ENCODE measurements around the gene GAL3ST2.
"Not testable (repeated sequence)": the region's sequence is repeated elsewhere in the genome, so short reads cannot be mapped to it uniquely, and the experiment has no call there.

The GAL3ST2 gene

DNA sequence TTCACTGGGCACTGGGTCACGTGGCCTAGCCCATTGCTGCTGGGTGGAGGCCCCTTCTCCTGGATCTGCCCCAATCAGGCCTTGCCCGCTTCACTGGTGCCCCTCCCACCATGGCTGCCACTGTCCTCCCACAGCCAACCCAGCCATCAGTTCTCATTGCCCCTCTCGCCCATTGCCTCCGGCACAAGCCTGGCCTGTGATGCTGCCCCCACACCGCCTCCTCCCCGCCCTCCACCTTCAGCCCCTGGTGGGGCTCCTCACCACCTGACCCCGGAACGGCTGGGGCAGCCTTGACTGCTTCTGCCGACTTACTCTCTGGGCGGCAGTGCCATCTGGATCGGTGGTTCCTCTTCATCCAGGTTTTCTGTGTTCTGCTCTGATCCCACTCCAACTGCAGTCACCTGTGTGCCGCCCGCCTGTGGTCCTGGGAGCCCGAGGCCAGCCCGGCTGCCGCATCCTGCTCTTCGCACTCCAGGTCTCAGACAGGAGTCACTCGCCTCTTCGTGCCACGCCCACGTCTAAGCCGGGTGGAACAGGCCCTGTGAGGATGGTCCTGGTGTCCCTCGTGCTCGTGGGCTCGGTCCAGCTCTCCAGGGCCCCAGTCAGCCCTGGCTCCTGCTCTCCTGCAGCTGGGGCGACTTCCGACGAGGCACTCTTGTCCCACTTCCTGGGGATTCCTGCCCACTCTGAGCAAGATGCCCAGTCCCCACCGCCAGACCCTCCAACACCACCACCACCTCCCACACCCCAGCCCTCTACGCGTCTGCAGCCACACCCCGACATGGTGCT is 28.0 kb upstream of the GAL3ST2 start:
- no peak for DNase-seq

DNA sequence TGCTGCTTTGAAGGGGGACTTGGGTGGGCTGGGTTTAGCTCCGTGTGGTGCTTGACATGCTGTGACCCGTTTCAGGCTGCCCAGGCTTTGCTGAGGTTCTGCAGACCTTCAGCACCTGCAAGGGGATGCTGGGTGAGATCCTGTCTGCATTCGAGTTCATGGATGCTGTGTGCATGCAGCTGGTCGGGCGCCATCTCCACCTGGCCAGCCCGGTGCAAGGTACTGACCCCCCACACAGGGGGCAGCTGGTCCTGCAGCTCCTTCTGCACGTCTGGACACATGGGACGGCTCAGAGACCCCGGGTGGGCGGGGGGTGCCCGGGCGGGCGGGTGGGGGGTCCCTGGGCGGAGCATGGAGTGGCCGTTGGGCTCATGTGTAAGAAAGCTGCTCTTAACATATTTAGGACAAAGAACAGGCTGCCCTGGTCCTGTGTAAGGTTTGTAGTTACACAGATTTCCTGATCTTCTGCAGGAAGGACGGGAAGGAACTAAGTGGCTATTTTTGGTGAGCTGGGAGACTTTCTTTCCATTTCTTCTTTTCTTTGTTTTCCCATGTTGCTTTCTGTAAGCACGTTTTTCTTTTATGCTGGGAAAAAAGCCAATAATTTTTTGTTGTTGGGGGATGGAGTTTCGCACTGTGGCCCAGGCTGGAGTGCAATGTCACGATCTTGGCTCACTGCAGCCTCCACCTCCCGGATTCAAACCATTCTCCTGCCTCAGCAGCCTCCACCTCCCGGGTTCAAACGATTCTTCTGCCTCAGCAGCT is 26.4 kb upstream of the GAL3ST2 start:
- no peak for DNase-seq

DNA sequence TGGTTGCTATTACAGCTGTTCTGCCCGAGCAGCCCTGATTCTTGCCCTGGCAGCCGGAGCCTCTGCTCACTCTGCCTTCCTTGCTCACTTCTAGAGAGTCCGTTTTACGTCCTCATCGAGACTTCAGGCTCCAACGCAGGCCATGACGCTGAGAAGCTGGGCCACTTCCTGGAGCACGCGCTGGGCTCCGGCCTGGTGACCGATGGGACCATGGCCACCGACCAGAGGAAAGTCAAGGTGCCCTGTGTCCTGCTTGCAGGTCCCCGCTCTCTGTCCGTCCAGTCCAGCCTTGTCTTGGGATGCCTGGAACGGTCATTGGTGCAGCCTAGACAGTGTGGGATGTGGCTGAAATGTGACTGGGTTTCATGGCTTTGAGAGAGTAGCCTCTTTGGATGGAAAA is 25.5 kb upstream of the GAL3ST2 start:
- DNase-seq = no peak

DNA sequence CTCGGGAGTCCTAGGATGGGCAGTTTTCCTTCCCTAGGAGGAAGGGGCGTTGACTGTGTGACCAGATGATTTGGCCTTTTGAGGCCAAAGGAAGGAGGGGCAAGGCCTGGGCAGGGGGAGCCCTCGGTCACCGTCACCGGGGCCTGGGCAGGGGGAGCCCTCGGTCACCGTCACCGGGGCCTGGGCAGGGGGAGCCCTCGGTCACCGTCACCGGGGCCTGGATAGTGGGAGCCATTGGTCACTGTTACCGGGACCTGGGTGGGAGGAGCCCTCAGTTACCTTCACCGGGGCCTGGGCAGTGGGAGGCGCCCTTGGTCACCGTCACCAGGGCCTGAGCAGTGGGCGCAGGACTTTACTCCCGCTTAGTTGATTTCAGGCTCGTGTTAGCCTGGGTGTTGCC is 24.8 kb upstream of the GAL3ST2 start:
- DNase-seq = no peak

GRCh38 chr2:241752253-241752652 is 24.4 kb upstream of the GAL3ST2 start:
- DNase-seq = no peak

DNA sequence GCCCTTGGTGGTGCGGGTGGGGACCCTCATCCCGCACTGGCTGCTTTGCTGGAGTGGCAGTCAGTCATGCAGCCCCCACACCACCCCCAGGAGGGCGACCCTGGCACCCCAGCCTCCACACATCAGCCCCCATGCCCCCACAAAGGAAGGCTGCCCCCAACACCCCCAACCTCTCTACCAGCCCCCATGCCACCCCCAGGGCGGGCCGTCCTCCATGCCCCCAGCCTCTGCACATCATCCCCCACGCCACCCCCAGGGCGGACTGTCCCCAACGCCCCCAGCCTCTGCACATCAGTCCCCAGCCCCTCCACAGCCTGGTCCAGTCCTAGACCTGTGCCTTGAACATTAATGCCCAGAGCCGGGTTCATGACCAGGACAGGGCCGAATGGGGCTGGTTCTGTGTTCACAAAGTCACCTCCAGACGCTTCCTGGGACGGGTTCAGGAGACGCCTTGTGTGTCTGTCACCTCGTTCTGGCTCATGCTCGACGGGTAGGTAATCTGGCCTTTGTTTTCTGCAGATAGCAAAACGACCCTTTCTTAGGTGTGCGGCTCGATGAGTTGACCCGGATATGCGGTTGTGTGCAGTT is 23.8 kb upstream of the GAL3ST2 start:
- no peak for DNase-seq

DNA sequence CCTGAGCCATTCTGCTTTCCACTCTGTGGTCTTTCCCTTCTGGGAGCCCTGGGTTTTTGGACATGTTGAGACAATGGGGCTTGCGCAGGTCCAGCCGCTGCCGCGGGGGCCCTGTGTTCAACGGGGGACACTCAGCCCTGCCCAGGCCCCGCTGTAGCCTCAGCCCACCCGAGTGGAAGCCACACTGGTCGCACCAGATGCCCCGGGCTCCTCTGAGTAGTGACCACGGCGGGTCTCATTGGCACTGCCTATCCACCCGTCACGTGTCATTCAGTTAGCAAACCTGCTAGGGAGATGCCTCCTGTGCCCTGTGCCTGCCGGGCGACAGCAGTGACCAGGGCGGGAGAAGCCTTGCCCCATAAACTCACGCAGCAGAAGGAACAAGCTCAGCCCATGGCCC is 23.1 kb upstream of the GAL3ST2 start:
- DNase-seq = no peak

GRCh38 chr2:241754042-241754441 is 22.6 kb upstream of the GAL3ST2 start:
- DNase-seq = no peak

DNA sequence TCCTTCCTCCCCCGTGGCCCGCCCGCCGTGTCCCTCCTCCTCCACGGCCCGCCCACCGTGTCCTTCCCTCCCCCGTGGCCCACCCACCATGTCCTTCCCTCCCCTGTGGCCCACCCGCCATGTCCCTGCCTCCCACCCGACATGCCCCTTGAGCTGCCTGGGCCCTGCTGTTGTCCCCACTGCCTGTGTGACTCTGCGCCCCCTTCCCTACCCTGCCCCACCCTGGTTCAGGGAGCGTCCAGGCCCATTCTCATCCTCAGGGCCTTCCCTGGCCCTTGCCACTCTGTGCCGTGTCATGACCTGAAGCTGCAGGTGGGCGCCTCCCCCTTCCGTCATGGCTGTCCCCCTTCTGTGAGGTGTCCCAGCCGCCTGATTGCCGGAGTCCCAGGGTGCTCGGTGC is 21.5 kb upstream of the GAL3ST2 start:
- DNase-seq = no peak

DNA sequence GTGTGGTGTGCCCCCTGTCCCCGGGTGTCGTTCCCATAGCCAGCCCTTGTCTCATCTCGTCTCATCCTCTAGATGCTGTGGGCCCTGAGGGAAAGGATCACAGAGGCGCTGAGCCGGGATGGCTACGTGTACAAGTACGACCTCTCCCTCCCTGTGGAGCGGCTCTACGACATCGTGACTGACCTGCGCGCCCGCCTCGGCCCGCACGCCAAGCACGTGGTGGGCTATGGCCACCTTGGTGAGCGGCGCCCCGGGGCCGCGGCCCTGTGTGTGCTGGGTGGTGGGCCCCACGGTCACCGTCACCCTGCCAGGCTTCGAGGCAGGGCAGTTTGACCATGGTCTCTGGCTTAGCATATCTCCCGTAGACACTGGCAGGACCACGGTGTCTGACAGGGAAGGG is 20.8 kb upstream of the GAL3ST2 start:
- DNase-seq = no peak

- DNase-seq = no peak
Observed at GRCh38 chr2:241759067-241759807, 17.4 kb upstream of the GAL3ST2 start.

- DNase-seq = not testable (repeated sequence)
Observed at GRCh38 chr2:241759893-241760292, 16.7 kb upstream of the GAL3ST2 start.

- DNase-seq = no peak
Observed at GRCh38 chr2:241760301-241760771, 16.3 kb upstream of the GAL3ST2 start.

- DNase-seq = peak; percentile 75
Observed at GRCh38 chr2:241762321-241762932, 14.2 kb upstream of the GAL3ST2 start.

DNA sequence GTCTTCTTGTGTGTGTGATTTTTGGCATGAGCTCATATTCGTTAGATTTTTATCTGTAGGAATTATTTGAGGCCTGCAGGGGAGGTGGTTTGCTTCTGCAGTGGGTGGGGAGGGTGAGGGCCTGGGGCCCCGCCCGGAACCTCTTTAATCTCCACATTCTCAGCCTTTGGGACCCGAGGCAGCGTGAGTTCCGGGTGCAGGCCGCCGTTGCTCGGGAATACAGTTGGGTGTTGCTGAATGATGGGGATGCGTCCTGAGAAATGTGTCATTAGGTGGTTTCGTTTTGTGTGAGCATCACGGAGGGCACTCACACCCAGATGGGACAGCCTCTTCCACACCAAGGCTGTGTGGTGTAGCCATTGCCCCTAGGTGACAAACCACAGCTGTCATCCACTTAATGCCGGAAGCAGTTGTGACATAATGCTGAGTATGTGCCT is 13.7 kb upstream of the GAL3ST2 start:
- DNase-seq = peak; percentile 33

DNA sequence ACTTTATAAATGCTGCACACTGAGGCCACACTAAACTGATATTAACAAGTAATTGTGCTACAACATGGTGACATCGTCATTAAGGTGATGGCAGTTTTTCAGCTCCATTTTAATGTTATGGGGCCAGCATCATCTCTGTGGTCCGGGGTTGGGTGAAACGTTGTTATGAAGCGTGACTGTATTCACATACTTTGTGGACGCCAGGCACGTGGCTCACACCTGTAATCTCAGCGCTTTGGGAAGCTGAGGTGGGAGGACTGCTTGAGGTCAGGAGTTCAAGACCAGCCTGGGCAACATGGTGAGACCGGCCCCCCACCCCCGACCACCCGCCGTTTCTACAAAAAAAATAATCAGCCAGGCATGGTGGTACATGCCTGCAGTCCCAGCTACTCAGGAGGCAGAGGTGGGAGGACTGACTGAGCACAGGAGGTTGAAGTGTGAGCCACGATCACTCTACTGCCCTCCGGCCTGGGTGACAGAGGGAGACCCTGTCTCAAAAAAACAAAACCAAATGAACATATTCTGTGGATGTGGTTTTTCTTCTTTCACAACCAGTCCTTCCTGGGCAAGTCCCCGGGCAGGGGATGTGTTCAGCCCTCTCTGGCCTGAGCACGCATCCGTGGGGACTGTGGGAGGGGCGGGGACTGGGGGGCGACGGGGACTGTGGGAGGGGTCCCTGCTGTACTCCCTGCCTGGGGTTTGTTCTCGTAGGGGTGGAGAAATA is 12.9 kb upstream of the GAL3ST2 start:
- no peak for DNase-seq

GRCh38 chr2:241764275-241765241 is 12.1 kb upstream of the GAL3ST2 start:
- no peak for DNase-seq

DNA sequence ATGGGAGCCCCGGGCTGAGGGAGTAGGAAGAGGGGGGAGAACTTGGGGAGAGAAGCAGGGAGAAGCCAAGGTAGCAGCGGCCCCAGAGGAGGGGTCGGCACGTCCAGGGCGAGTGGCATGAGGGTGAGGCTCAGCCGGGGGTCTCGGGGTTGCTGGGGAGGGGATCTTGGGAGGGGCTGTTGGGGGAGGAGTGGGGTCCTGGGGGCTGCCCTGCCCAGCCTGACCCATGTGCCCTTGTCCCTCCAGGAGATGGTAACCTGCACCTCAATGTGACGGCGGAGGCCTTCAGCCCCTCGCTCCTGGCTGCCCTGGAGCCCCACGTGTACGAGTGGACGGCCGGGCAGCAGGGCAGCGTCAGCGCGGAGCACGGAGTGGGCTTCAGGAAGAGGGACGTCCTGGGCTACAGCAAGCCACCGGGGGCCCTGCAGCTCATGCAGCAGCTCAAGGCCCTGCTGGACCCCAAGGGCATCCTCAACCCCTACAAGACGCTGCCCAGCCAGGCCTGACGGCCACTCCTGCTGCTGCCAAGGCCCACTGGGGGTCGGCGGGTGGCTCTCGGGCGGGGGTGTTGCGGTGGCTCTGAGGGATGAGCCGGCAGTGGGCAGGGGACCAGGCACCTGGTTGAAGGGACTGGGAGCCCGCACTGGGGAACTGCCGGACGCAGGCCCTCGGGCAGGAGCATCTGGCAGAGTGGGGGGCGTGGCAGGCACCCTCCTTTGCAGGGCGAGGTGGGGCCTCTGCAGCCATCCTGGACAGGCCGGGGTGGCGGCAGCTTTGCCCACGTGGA is 9.0 kb upstream of the GAL3ST2 start:
- no peak for DNase-seq

GRCh38 chr2:241768251-241768711 is 8.3 kb upstream of the GAL3ST2 start:
- no peak for DNase-seq

DNA sequence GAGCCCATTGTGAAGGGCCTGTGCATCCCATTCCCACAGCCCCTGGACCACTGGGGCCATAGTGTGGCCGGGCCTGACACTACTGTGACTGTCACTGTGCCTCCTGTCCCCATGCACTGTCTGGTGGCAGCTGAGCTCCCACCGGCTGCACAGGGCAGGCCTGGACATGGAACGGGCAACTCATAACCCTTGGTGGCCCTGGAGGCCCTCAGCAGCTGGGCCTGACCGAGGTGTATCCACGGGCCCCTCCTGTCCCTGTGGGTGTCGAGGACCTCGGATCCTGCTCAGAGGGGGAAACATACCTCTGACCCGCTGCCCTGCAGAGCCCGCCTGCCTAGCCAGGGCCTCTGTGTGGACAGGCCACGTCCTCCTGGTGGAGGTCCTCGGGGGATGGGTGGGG is 7.8 kb upstream of the GAL3ST2 start:
- DNase-seq = no peak
